Gastroesophageal sphincter (tissue), 3 donors: Measurements from ENCODE around the gene WRNIP1.

ENCODE experiments used
- CTCF ChIP-seq, 4 experiments: fragments of 200-600 bp in 2 of 4; fragments of 450-650 bp in 2 of 4; sonication (generic) in 1 of 4; IDR thresholded peaks; one replicate each; pipeline ENCODE4 v1.5.1; 2017 to 2019; ENCODE audit warnings: antibody characterized with exemption in 4 of 4, mild to moderate bottlenecking in 2 of 4, moderate library complexity in 2 of 4
- EP300 ChIP-seq: sonication (generic); formaldehyde crosslinking; IDR thresholded peaks from one replicate; pipeline ENCODE4 v1.6.1; 2017; ENCODE audit warnings: antibody characterized with exemption, mild to moderate bottlenecking
- POLR2A ChIP-seq, 2 donors: fragments of 450-650 bp; IDR thresholded peaks; one replicate each; pipeline ENCODE4 v1.6.1; 2017; ENCODE audit warnings: antibody characterized with exemption in 2 of 2, mild to moderate bottlenecking in 2 of 2, moderate library complexity in 1 of 2
- POLR2AphosphoS5 ChIP-seq: sonication (generic); formaldehyde crosslinking; IDR thresholded peaks from one replicate; pipeline ENCODE4 v1.6.1; 2017; ENCODE audit warnings: antibody characterized with exemption

GRCh38 chr6:2733736-2734480 is 31.3 kb upstream of the WRNIP1 start:
- TF ChIP-seq POLR2AphosphoS5 (no peak), CTCF (IDR thresholded peaks at IDR 0.05) (no peak), EP300 (no peak), POLR2A (IDR thresholded peaks at IDR 0.05) (no peak)
